ENCODE data around the gene TTC33.

TTC33 gene

DNA sequence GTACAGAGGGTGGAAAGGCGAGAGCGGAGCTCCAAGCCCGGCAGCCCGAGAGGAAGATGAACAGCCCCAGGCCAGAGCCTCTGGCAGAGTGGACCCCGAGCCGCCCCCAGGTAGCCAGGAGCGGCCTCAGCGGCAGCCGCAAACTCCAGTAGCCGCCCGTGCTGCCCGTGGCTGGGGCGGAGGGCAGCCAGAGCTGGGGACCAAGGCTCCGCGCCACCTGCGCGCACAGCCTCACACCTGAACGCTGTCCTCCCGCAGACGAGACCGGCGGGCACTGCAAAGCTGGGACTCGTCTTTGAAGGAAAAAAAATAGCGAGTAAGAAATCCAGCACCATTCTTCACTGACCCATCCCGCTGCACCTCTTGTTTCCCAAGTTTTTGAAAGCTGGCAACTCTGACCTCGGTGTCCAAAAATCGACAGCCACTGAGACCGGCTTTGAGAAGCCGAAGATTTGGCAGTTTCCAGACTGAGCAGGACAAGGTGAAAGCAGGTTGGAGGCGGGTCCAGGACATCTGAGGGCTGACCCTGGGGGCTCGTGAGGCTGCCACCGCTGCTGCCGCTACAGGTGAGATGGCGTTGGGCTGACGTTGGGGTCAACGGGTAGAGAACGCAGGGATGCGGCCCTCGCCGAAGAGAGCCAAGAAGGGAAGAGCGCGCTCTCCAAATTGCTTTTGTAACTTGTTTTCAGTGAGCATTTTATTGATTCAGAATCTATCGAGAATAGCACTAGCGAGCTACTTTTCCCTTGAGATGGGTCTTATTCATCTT is 75.7 kb downstream of the TTC33 start, which contains the start of gene PTGER4:
PTGER4 (plus strand) TSS at position 3 of the 769 bp plus-strand sequence. CDS start 1,079 bp downstream, outside the sequence.
- no peak for TF ChIP-seq EZH2phosphoT487 (IDR thresholded peaks at IDR 0.05; ENCODE audit: borderline replicate concordance)
- TF ChIP-seq, protein P1, sequence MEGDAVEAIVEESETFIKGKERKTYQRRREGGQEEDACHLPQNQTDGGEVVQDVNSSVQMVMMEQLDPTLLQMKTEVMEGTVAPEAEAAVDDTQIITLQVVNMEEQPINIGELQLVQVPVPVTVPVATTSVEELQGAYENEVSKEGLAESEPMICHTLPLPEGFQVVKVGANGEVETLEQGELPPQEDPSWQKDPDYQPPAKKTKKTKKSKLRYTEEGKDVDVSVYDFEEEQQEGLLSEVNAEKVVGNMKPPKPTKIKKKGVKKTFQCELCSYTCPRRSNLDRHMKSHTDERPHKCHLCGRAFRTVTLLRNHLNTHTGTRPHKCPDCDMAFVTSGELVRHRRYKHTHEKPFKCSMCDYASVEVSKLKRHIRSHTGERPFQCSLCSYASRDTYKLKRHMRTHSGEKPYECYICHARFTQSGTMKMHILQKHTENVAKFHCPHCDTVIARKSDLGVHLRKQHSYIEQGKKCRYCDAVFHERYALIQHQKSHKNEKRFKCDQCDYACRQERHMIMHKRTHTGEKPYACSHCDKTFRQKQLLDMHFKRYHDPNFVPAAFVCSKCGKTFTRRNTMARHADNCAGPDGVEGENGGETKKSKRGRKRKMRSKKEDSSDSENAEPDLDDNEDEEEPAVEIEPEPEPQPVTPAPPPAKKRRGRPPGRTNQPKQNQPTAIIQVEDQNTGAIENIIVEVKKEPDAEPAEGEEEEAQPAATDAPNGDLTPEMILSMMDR (conservative IDR thresholded peaks at IDR 0.05; ENCODE audit: low read length) = no peak
- Histone ChIP-seq H3K4me2 (ENCODE audit: low read depth, low read length, poor library complexity, severe bottlenecking) (peak within 1 kb of the TSS; percentile 89), H3F3A (ENCODE audit: low read depth) (peaks cover 5% of the 10 kb centered on the region), H4K20me1 (ENCODE audit: insufficient read depth, low read length, poor library complexity, severe bottlenecking) (peaks cover 51% of the 10 kb centered on the region), H3K9me2 (replicated peaks; ENCODE audit: low read depth, low read length) (no peaks in the 10 kb centered on the region), H3K4me3 (ENCODE audit: low read length, poor library complexity, severe bottlenecking) (peak within 1 kb of the TSS; percentile 94), H3K36me3 (ENCODE audit: insufficient read depth, low read length) (peaks cover 8% of the 10 kb centered on the region; the same call in 1 of the 2 replicates), H3K79me2 (ENCODE audit: insufficient read depth, low read length) (peaks cover 75% of the 10 kb centered on the region), H3K9me3 (ENCODE audit: insufficient read depth, low read depth, low read length) (no peaks in the 10 kb centered on the region), H3K27me3 (ENCODE audit: insufficient read depth, low read length, poor library complexity, severe bottlenecking) (no peaks in the 10 kb centered on the region), H2AFZ (ENCODE audit: low read length) (peak within 1 kb of the TSS; percentile 67; the same call in 1 of the 2 replicates), H3K9ac (ENCODE audit: low read depth, low read length, poor library complexity, severe bottlenecking) (peak within 1 kb of the TSS; percentile 94), H3K4me1 (ENCODE audit: insufficient read depth, low read length, poor library complexity, severe bottlenecking) (peaks cover 65% of the 10 kb centered on the region)

DNA sequence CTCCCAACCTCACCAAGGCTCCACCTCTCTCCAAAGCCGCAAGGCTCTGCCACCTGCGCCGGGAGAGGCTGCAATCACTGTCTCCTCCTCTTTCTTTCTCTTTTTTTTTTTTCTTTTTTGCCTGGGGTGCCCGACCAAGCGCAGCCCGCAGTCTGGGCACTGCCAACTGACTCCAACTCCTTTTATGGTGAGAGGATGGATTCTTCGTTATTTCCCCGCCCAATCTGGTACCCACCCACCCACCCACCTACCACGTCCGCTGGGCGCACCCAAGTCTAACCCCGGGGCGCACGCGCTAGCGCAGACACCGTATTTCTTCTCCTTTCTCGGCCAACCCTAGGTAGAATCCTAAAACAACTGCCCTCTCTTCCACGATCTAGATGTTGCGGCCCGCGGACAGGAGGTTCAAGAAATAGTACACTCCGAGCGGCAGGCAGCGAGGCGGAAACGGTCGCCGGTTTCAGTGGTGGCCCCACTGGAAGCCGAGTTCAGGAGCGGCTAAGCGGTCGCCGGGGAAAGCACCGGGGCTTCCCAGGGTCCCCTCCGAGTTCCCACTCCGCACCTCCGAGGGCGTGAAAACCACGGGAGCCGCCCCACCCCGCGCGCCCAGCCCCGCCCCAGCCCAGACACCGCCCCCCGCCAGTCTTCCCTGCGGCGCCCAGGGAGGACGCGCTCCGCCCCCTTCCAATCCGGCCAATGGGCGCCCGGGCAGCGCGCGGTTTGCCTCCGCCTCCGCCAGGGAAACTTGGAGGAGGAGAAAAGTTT is 76.4 kb downstream of the TTC33 start:
- peaks cover 68% of the 10 kb centered on the region for H3K79me2 ChIP-seq (ENCODE audit: insufficient read depth, low read length)
- peak overlapping the region; percentile 89 for H3K4me2 ChIP-seq (ENCODE audit: low read depth, low read length, poor library complexity, severe bottlenecking)
- peak overlapping the region; percentile 94 for H3K9ac ChIP-seq (ENCODE audit: low read depth, low read length, poor library complexity, severe bottlenecking)
- peaks cover 7% of the 10 kb centered on the region for H3F3A ChIP-seq (ENCODE audit: low read depth)
- TF ChIP-seq, protein P1 (conservative IDR thresholded peaks at IDR 0.05; ENCODE audit: low read length) = no peak
- TF ChIP-seq EZH2phosphoT487 (IDR thresholded peaks at IDR 0.05; ENCODE audit: borderline replicate concordance) = no peak
- H3K9me2 ChIP-seq (replicated peaks; ENCODE audit: low read depth, low read length) = no peaks in the 10 kb centered on the region
- no peaks in the 10 kb centered on the region for H3K9me3 ChIP-seq (ENCODE audit: insufficient read depth, low read depth, low read length)
- peak overlapping the region; percentile 94 for H3K4me3 ChIP-seq (ENCODE audit: low read length, poor library complexity, severe bottlenecking)
- H3K36me3 ChIP-seq (ENCODE audit: insufficient read depth, low read length) = peaks cover 8% of the 10 kb centered on the region; the same call in 1 of the 2 replicates
- H4K20me1 ChIP-seq (ENCODE audit: insufficient read depth, low read length, poor library complexity, severe bottlenecking) = peaks cover 43% of the 10 kb centered on the region
- peaks cover 66% of the 10 kb centered on the region for H3K4me1 ChIP-seq (ENCODE audit: insufficient read depth, low read length, poor library complexity, severe bottlenecking)
- H3K27me3 ChIP-seq (ENCODE audit: insufficient read depth, low read length, poor library complexity, severe bottlenecking) = no peaks in the 10 kb centered on the region
- H2AFZ ChIP-seq (ENCODE audit: low read length) = peak overlapping the region; percentile 67; the same call in 1 of the 2 replicates

DNA sequence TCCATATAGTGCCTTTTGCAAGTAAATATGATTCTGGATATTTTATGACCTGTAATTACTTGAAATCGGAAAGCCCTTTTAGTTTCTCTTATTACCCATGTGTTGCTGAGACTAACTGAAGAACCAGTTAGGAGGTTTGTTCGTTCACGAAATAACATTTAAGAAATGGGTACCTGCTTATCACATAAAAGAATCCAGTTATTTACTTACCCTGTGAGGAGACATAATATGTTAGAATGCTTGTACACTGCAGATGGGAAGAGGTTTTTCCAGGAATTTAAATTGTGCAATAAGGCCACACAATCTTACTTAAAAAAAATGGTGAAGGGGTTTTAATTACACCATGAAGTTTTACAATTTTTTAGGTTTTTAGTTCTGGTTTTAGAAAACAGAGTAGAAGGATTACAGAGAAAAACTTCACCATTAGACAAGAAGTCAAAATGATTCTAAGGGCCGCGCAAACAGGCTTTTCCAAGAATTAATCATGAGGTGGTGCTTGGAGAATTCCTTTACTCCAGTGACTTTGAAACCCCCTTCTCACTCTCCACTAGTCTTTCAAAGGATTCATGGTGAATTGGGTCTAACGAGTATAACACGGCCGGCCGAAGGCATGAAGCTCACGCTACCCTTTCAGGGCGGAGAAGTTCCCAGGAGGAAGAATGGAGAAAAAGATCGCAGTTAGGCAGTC is 77.2 kb downstream of the TTC33 start:
- TF ChIP-seq, protein P1 (conservative IDR thresholded peaks at IDR 0.05; ENCODE audit: low read length) = no peak
- TF ChIP-seq EZH2phosphoT487 (IDR thresholded peaks at IDR 0.05; ENCODE audit: borderline replicate concordance) = no peak
- Histone ChIP-seq H3K4me1 (ENCODE audit: insufficient read depth, low read length, poor library complexity, severe bottlenecking) (peaks cover 68% of the 10 kb centered on the region), H3K9ac (ENCODE audit: low read depth, low read length, poor library complexity, severe bottlenecking) (peak overlapping the region; percentile 92), H3K27me3 (ENCODE audit: insufficient read depth, low read length, poor library complexity, severe bottlenecking) (no peaks in the 10 kb centered on the region), H3K9me2 (replicated peaks; ENCODE audit: low read depth, low read length) (no peaks in the 10 kb centered on the region), H3K36me3 (ENCODE audit: insufficient read depth, low read length) (peaks cover 8% of the 10 kb centered on the region; the same call in 1 of the 2 replicates), H4K20me1 (ENCODE audit: insufficient read depth, low read length, poor library complexity, severe bottlenecking) (peaks cover 38% of the 10 kb centered on the region), H3F3A (ENCODE audit: low read depth) (peaks cover 7% of the 10 kb centered on the region), H3K79me2 (ENCODE audit: insufficient read depth, low read length) (peaks cover 60% of the 10 kb centered on the region), H2AFZ (ENCODE audit: low read length) (no peak overlapping the region), H3K4me3 (ENCODE audit: low read length, poor library complexity, severe bottlenecking) (peak overlapping the region; percentile 94), H3K4me2 (ENCODE audit: low read depth, low read length, poor library complexity, severe bottlenecking) (peak overlapping the region; percentile 86), H3K9me3 (ENCODE audit: insufficient read depth, low read depth, low read length) (no peaks in the 10 kb centered on the region)
